Ovary (tissue), 3 donors: ENCODE data around the gene RAP1GAP2.

Source experiments
- POLR2A ChIP-seq: fragments of 450-650 bp; IDR thresholded peaks from one replicate; pipeline ENCODE4 v1.6.1; 2017; ENCODE audit warnings: antibody characterized with exemption, mild to moderate bottlenecking, moderate library complexity
- TF ChIP-seq, protein P1 (sequence below), 3 donors: fragments of 450-650 bp in 2 of 3; fragments of 200-600 bp in 1 of 3; IDR thresholded peaks; one replicate each; pipeline versions ENCODE4 v1.5.1 to v1.8.0; 2016 to 2022; ENCODE audit warnings: antibody characterized with exemption in 3 of 3, mild to moderate bottlenecking in 1 of 3
- donor health status: DM: no; HTN: no; CAD: no.

GRCh38 chr17:2814049-2814448 is 17.8 kb downstream of the RAP1GAP2 start:
- TF ChIP-seq, protein P1, sequence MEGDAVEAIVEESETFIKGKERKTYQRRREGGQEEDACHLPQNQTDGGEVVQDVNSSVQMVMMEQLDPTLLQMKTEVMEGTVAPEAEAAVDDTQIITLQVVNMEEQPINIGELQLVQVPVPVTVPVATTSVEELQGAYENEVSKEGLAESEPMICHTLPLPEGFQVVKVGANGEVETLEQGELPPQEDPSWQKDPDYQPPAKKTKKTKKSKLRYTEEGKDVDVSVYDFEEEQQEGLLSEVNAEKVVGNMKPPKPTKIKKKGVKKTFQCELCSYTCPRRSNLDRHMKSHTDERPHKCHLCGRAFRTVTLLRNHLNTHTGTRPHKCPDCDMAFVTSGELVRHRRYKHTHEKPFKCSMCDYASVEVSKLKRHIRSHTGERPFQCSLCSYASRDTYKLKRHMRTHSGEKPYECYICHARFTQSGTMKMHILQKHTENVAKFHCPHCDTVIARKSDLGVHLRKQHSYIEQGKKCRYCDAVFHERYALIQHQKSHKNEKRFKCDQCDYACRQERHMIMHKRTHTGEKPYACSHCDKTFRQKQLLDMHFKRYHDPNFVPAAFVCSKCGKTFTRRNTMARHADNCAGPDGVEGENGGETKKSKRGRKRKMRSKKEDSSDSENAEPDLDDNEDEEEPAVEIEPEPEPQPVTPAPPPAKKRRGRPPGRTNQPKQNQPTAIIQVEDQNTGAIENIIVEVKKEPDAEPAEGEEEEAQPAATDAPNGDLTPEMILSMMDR (IDR thresholded peaks at IDR 0.05): no peak
- no peak for TF ChIP-seq POLR2A
